GM06990 (cell line): ENCODE results near the gene PSME3IP1.

Source experiments
- DNase-seq: peaks from one replicate; pipeline ENCODE4 v3.0.0-alpha.2; 2011; ENCODE audit not compliant: insufficient read length; ENCODE audit errors: extremely low read depth
- H3K27me3 ChIP-seq: replicated peaks from 2 replicates; pipeline ENCODE4 v1.6.0; 2011; ENCODE audit warnings: low read length; ENCODE audit not compliant: control insufficient read depth, insufficient read depth
- H3K36me3 ChIP-seq: 2 replicates; pipeline ENCODE4 v1.5.1; 2011; ENCODE audit warnings: low read length; ENCODE audit not compliant: control insufficient read depth, insufficient read depth
- H3K4me3 ChIP-seq: replicated peaks from 2 replicates; pipeline ENCODE4 v1.5.1; 2011; ENCODE audit warnings: low read depth, mild to moderate bottlenecking, control low read depth, low read length
- TF ChIP-seq, protein P1 (sequence below): IDR thresholded peaks from 2 replicates; pipeline ENCODE4 v1.5.1; 2011; ENCODE audit warnings: low read length, control low read depth, mild to moderate bottlenecking, inconsistent platforms; ENCODE audit not compliant: insufficient read depth, poor library complexity, severe bottlenecking

Gene PSME3IP1

GRCh38 chr16:57147381-57148221, 38.2 kb downstream of the PSME3IP1 start:
- TF ChIP-seq, protein P1, sequence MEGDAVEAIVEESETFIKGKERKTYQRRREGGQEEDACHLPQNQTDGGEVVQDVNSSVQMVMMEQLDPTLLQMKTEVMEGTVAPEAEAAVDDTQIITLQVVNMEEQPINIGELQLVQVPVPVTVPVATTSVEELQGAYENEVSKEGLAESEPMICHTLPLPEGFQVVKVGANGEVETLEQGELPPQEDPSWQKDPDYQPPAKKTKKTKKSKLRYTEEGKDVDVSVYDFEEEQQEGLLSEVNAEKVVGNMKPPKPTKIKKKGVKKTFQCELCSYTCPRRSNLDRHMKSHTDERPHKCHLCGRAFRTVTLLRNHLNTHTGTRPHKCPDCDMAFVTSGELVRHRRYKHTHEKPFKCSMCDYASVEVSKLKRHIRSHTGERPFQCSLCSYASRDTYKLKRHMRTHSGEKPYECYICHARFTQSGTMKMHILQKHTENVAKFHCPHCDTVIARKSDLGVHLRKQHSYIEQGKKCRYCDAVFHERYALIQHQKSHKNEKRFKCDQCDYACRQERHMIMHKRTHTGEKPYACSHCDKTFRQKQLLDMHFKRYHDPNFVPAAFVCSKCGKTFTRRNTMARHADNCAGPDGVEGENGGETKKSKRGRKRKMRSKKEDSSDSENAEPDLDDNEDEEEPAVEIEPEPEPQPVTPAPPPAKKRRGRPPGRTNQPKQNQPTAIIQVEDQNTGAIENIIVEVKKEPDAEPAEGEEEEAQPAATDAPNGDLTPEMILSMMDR: no peak
- H3K27me3 ChIP-seq: no peaks in the 10 kb centered on the region
- H3K4me3 ChIP-seq: no peak overlapping the region
- DNase-seq: no peak
- H3K36me3 ChIP-seq: peaks cover 1% of the 10 kb centered on the region

DNA sequence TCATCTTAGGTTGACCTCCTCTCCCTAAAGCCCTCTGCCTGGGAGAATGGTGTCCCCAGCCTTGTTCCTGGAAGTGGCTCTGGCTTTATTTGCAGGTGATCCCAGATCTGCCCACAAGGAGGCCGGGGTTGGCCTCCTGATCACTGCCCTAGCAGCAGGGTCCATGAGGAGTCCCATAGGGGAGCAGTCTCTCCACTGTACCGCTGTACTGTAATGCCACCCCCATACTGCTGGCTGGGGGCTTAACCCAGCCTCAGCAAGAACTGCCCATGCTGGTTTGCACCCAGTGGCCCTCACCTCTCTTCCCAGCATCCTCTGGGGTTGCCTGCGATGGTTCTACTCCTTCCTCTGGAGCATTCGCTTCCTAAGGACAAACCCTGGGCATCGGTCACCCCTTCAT, 39.1 kb downstream of the PSME3IP1 start:
- no peaks in the 10 kb centered on the region for H3K27me3 ChIP-seq
- no peak for DNase-seq
- no peaks in the 10 kb centered on the region for H3K36me3 ChIP-seq
- H3K4me3 ChIP-seq: no peak overlapping the region
- TF ChIP-seq, protein P1: peak; percentile 12

DNA sequence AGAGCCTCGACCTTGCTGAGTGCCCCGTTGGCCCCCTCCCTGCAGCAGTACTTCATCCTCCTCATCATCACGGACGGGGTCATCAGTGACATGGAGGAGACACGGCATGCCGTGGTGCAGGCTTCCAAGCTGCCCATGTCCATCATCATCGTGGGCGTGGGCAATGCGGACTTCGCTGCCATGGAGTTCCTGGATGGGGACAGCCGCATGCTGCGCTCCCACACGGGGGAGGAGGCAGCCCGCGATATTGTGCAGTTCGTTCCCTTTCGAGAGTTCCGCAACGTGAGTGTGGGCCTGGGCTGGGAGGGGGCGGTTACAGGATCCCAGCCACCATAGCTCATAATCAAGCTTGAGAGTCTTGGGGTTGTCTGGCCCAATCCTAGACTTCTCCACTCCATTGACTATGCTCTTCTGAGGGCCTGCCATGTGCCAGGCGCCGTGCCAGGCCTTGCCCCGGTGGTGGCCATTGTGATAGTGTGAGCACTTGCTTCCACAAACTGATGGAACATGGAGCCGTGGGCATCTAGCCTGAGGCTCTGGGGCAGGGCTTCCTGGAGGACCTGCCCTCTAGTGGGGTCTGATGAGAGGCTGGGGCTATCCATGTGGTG, 39.7 kb downstream of the PSME3IP1 start:
- H3K36me3 ChIP-seq: no peaks in the 10 kb centered on the region
- DNase-seq: no peak
- H3K4me3 ChIP-seq: no peak overlapping the region
- TF ChIP-seq, protein P1: no peak
- H3K27me3 ChIP-seq: no peaks in the 10 kb centered on the region

GRCh38 chr16:57145046-57146021, 40.5 kb downstream of the PSME3IP1 start:
- TF ChIP-seq, protein P1: no peak
- no peaks in the 10 kb centered on the region for H3K27me3 ChIP-seq
- no peaks in the 10 kb centered on the region for H3K36me3 ChIP-seq
- no peak for DNase-seq
- H3K4me3 ChIP-seq: no peak overlapping the region

DNA sequence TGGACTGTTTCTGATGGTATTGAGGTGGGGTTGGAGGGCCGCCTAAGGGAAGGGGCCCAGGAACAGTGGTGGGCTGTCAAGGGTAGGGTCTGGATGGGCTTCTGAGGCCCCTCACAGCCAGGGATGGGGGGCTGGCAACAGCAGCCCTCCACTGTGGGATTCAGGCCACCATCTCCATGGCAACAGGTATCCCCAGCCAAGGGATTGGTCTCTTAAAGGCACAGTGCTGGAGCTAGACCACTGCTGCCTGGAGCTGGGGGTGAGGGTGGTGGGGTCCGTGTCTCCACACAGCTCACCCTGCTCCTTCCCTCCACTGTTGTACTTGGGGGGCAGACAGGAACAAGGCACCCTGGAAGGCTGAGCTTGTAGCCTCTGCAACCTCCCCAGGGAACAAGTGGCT, 41.8 kb downstream of the PSME3IP1 start:
- no peak for DNase-seq
- Histone ChIP-seq H3K36me3 (no peaks in the 10 kb centered on the region), H3K4me3 (no peak overlapping the region), H3K27me3 (no peaks in the 10 kb centered on the region)
- TF ChIP-seq, protein P1: no peak
